ENCODE results near the gene ORC4. TPM values are rescaled to one million over a fixed set of nuclear protein-coding genes. Genes with fewer than 3 reads are reported as not detected.

ORC4 gene
- 10 to 100 TPM; 39.5 TPM for total RNA-seq
- long read RNA-seq, full-length matches to known transcripts: 31 of 36 reads
- long read RNA-seq, partial matches to known transcripts: 1 of 36 reads
- long read RNA-seq, other reads (novel, unspliced or antisense): 4 of 36 reads

GRCh38 chr2:148020111-148021058 is at the start of gene ORC4:
Gene ORC4 (minus strand): TSS chr2:148020737. CDS start chr2:147975958, 44,779 bp downstream.
- DNase-seq (peak; percentile 99), ATAC-seq (peak; percentile 98 to 99)
- intact Hi-C loops (cut with DNase I): loop anchor here in 1 of 2 donors (10.0 kb wide), 1 partner anchor 624 kb away; the partner anchor contains the start of gene EPC2

- DNase-seq: no peak
- intact Hi-C loops (cut with DNase I): no loop called here
- ATAC-seq: no peak
Measured at GRCh38 chr2:148067801-148068200, 47.3 kb upstream of the ORC4 start.

GRCh38 chr2:148065936-148066335 is 45.4 kb upstream of the ORC4 start:
- no peak for DNase-seq
- no peak for ATAC-seq
- intact Hi-C loops (cut with DNase I): no loop called here

- intact Hi-C loops (cut with DNase I): no loop called here
- DNase-seq (no peak), ATAC-seq (no peak)
Measured at GRCh38 chr2:148063633-148064032, 43.1 kb upstream of the ORC4 start.

GRCh38 chr2:148058641-148059040 is 38.1 kb upstream of the ORC4 start:
- no peak for ATAC-seq
- no peak for DNase-seq
- intact Hi-C loops (cut with DNase I): no loop called here

- ATAC-seq (no peak), DNase-seq (no peak)
- intact Hi-C loops (cut with DNase I): no loop called here
Measured at GRCh38 chr2:148052687-148053086, 32.1 kb upstream of the ORC4 start.

GRCh38 chr2:148049284-148049683 is 28.7 kb upstream of the ORC4 start:
- intact Hi-C loops (cut with DNase I): no loop called here
- DNase-seq: no peak
- ATAC-seq: no peak

GRCh38 chr2:148048475-148049221 is 28.1 kb upstream of the ORC4 start:
- ATAC-seq: no peak
- intact Hi-C loops (cut with DNase I): no loop called here
- no peak for DNase-seq

- DNase-seq: no peak
- ATAC-seq: no peak
- intact Hi-C loops (cut with DNase I): no loop called here
Measured at GRCh38 chr2:148046802-148047201, 26.3 kb upstream of the ORC4 start.

GRCh38 chr2:148044322-148044721 is 23.8 kb upstream of the ORC4 start:
- ATAC-seq: no peak
- DNase-seq: no peak
- intact Hi-C loops (cut with DNase I): no loop called here

- no peak for DNase-seq
- intact Hi-C loops (cut with DNase I): no loop called here
- ATAC-seq: no peak
Measured at GRCh38 chr2:148042219-148042618, 21.7 kb upstream of the ORC4 start.

GRCh38 chr2:148039783-148040182 is 19.2 kb upstream of the ORC4 start:
- no peak for ATAC-seq
- DNase-seq: no peak
- intact Hi-C loops (cut with DNase I): no loop called here

- intact Hi-C loops (cut with DNase I): no loop called here
- ATAC-seq (no peak), DNase-seq (no peak)
Measured at GRCh38 chr2:148032215-148032614, 11.7 kb upstream of the ORC4 start.

- DNase-seq: no peak
- no peak for ATAC-seq
- intact Hi-C loops (cut with DNase I): no loop called here
Measured at GRCh38 chr2:148031152-148031551, 10.6 kb upstream of the ORC4 start.

GRCh38 chr2:148028781-148029180 is 8.2 kb upstream of the ORC4 start:
- no peak for ATAC-seq
- no peak for DNase-seq
- intact Hi-C loops (cut with DNase I): loop anchor here in 1 of 2 donors (10.0 kb wide), 1 partner anchor 616 kb away; the partner anchor contains the start of gene EPC2

GRCh38 chr2:148027822-148028221 is 7.3 kb upstream of the ORC4 start:
- intact Hi-C loops (cut with DNase I): loop anchor here in 1 of 2 donors (10.0 kb wide), 1 partner anchor 617 kb away; the partner anchor contains the start of gene EPC2
- ATAC-seq (no peak), DNase-seq (no peak)

GRCh38 chr2:148026573-148026972 is 6.0 kb upstream of the ORC4 start:
- DNase-seq (no peak), ATAC-seq (no peak)
- intact Hi-C loops (cut with DNase I): loop anchor here in 1 of 2 donors (10.0 kb wide), 1 partner anchor 618 kb away; the partner anchor contains the start of gene EPC2

GRCh38 chr2:148023861-148024260 is 3.3 kb upstream of the ORC4 start:
- intact Hi-C loops (cut with DNase I): loop anchor here in 1 of 2 donors (10.0 kb wide), 1 partner anchor 621 kb away; the partner anchor contains the start of gene EPC2
- no peak for ATAC-seq
- no peak for DNase-seq

- intact Hi-C loops (cut with DNase I): loop anchor here in 1 of 2 donors (10.0 kb wide), 1 partner anchor 622 kb away; the partner anchor contains the start of gene EPC2
- DNase-seq (no peak), ATAC-seq (no peak)
Measured at GRCh38 chr2:148022882-148023281, 2.3 kb upstream of the ORC4 start.

Data from left cardiac atrium (tissue), 4 donors.